NCI-H2171 treated with DMSO at 0.1 percent for 48 hours (cell line): ENCODE measurements around the gene QRFP.
"Not testable (repeated sequence)": the region's sequence is repeated elsewhere in the genome, so short reads cannot be mapped to it uniquely, and the experiment has no call there.

Source experiments
- DNase-seq: peaks from one replicate; lab custom pipeline; 2025; lab: John Stamatoyannopoulos, UW

QRFP gene

DNA sequence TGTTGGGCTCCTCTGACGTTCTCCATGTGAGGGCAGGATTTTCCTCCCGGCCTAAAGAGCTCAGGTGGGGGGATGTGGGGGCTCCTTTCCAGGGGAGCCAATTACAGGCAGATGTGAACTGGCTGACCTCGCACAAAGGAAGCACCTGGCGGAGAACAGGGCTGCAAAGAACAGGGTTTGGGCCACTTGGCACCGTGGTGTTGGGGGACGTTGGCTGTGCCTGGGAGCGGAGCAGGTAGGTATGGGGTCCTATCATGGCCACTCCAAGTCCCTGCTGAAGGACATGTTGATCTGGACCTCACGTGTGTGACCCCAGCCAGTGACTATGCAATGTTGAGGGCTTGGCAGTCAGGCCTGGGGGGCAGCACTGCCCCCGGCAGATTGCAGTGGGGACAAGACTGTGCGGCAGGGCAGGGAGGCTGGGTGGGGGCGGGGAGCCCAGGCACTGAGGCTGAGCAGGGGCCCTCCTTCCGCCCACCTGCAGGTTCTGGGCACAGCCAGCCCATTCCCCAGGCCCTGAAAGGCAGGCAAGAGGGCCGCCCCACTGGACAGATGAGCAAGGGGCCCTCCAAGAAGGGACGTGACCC, 23.0 kb upstream of the QRFP start:
- DNase-seq = no peak

DNA sequence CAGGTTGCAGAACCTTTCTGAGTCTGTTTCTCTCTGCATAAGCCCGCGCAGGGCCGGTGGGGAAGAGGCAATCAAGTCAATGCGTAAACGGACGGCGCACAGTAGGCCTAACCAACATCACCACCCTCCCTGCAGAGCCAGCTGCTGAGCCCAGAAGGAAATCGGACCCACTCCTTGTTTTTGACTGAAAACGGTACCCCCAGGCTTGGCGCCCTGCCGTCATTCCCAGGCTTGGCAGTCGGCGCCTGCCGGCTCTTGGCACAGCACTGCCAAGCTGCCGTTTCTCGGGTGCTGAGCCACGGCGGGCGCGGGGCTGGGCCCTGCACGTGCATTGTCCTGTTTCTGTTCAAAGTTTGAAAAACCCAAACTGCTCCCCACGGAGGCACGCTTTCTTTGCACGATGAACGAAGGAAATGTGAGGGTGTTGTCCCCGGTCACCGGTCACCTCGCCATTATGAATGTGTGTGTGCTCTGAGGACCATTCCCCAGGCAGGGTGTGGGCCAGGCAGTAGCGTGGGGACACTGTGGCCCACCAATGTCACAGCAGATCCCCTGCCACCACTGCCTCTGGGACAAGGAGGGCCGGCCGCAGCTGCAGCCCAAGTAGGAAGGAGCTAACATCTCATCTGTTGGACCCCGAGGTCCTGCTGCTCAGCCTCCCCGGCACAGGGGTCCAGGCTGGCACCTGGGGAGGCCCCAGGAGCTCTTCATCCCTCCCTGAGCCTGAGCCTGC, 22.4 kb upstream of the QRFP start:
- no peak for DNase-seq

GRCh38 chr9:130918101-130918825, 21.7 kb upstream of the QRFP start:
- DNase-seq = no peak

GRCh38 chr9:130917168-130917960, 20.8 kb upstream of the QRFP start:
- DNase-seq = no peak

DNA sequence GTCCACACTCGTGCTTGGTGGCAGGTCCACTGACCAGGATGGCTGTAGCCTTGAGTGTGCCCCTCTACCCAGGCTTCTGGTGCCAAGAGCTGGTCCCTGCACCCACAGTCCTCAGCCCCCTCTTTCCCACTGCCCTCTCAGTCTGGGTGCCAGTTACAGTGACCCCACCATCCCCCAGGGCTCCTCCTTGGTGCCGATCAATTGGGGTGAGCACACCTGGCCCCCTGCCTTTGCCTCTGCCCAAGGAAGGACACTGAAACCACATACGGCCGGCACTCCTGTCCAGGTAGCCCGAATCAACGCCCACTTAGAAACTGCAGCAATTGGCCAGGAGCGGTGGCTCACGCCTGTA, 18.5 kb upstream of the QRFP start:
- no peak for DNase-seq

GRCh38 chr9:130914417-130915095, 17.9 kb upstream of the QRFP start:
- DNase-seq = no peak

GRCh38 chr9:130913599-130914416, 17.2 kb upstream of the QRFP start:
- DNase-seq = peak; percentile 27

DNA sequence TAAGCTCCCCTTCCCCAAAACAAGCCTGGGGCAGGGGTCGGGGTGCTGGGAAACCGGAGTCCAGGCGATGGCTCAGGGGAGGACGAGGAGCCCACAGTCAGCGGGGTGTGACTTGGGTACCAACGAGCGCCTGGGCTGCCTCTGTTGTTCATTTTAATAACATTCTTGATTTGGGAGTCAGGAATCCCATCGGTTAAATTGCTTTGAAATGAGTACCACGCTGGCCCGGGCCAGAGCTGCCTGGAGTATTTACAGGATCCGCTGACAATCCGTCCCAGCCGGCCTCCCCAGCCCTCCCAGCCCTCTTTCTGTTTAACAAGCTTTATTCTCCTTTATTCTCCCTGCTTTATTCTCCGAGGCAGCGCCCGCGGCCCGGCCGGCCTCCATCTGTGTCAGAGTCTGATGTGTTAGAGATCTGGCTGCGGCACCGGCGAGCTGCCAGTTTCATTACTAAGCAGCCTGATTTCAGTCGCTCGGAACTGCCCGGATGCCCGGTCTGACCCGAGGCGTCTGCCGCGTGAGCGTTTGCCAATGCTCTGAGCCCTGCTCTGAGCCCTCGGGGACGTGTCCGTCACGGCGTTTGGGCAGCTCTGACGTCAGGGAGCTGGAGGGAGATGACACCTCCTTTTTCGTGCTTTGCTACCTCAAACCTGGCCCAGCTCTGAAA, 16.5 kb upstream of the QRFP start:
- no peak for DNase-seq

DNA sequence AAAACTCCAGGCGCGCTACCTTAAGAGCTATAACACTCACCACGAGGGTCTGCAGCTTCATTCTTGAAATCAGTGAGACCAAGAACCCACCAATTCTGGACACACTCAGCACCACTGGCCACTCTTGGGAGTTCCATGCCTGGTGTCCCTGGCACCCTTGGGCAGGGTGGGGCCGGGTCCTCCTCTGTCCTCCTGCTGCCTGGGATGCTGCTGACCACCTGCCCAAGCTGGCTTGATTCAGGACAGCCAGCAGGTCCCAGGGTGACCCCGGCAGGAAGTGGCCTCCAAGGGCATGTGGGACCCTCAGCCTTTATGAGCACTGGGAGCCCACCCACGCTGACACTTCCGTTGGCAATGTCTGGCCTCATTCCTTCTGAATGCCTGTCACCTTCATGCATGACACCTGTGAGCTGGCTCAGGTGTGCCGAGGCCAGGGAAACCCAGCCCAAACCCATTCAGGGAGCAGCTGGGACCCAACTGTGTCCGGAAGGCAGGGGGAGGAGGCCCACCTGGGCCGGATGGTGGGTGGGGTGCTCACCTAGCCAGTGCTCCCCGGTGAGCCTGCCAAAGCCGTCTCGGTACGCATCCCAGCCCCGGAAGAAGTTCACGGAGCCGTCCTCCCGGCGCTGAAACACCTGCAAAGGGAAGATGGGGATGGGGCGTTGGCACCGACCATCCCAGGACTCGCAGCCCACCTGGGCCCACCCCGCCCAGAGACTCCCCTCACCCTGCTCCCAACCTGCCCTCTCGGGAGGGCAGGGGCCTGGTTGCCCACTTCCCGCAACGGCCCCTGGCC, 14.8 kb upstream of the QRFP start:
- DNase-seq = no peak

DNA sequence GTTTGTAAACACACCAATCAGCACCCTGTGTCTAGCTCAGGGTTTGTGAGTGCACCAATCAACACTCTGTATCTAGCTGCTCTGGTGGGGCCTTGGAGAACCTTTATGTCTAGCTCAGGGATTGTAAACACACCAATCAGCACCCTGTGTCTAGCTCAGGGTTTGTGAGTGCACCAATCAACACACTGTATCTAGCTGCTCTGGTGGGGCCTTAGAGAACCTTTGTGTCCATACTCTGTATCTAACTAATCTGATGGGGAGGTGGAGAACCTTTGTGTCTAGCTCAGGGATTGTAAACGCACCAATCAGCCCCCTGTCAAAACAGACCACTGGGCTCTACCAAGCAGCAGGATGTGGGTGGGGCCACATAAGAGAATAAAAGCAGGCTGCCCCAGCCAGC, 14.1 kb upstream of the QRFP start:
- not testable (repeated sequence) for DNase-seq

DNA sequence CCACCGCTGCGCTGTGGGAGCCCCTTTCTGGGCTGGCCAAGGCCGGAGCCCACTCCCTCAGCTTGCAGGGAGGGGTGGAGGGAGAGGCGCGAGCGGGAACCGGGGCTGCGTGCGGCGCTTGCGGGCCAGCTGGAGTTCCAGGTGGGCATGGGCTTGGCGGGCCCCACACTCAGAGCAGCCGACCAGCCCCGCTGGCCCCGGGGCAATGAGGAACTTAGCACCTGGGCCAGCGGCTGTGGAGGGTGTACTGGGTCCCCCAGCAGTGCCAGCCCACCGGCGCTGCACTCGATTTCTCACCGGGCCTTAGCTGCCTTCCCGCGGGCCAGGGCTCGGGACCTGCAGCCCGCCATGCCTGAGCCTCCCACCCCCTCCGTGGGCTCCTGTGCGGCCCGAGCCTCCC, 13.4 kb upstream of the QRFP start:
- DNase-seq = not testable (repeated sequence)

GRCh38 chr9:130908878-130909355, 12.3 kb upstream of the QRFP start:
- no peak for DNase-seq

DNA sequence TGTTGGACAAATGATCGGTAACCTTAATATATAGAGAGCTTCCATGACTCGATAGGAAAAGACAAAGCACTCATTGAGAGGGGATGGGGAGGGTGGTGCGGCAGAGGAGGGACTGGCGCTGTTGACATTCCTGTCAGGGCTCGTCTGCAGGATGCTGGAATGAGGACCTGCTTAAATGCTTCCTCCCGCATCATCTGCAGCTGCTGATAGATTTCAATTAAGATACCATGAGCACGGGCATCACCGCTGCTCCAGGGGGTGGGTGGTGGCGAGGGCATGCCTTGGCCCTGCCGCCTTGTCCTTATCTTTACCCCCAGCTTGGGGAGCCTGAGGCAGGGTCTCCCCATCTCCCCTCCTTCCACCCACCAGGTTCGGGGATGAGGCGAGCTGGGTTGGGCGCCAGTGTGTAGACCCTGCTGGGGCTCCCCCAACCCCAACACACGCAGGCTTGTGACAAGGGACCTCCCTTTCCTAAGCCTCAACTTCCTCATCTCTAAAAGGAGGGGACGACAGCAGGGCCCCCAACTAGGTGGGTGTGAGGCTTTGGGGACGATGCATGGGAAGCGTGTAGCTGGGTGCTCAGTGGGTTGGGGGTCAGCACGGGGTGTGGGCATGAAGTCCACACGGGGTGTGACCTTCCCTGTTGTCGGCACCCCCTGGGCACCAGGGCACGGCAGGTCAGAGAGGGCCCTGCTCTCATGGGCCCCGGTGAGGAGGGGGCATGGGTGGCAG, 11.7 kb upstream of the QRFP start:
- peak; percentile 29 for DNase-seq

GRCh38 chr9:130906735-130907416, 10.3 kb upstream of the QRFP start:
- DNase-seq = peak; percentile 93

- no peak for DNase-seq
These were observed 9.5 kb upstream of the QRFP start for GRCh38 chr9:130905902-130906734.

GRCh38 chr9:130905125-130905901, 8.7 kb upstream of the QRFP start:
- DNase-seq = no peak
